ENCODE results near the gene TLX3.

The TLX3 gene

DNA sequence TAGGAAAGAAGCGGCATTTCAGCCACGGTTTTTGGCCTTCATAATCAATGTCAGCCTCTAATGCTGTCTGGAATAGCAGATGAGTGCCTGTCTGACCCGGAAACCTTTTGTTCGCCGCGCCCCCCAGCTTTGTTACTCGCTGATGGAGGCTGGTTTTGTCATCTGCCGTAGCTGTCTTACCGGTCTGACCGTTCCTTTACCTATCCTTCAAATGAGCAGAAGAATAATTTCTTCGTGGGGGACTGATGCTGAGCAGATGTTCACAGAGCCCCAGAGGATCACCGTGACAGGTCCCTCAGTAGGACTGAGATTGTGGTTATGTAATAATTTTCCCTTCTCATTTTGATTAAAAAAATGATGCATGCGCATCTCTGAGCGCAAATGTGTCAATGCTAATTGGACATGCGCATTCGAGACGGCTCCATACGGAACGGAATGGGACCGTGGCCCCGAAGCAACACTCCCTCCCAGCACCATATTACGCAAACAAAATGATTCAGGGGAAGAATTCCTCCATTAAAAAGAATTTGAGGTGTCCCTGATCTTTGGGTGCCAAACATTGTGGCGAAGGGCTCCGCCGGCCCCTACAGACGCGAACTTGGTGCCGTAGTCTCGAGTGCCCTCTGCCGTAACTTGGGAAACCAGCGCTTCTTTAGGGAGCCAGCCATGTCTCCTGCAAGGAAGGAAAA lies 27.6 kb downstream of the TLX3 start:
- ATAC-seq = no peak
- TF ChIP-seq SNAI2 (CRISPR knock-in tag; IDR thresholded peaks at IDR 0.05) (no peak), RARB (CRISPR knock-in tag; IDR thresholded peaks at IDR 0.05) (no peak)

GRCh38 chr5:171337210-171337569 lies 28.1 kb downstream of the TLX3 start:
- no peak for TF ChIP-seq PPARA (CRISPR knock-in tag; IDR thresholded peaks at IDR 0.05; ENCODE audit: borderline replicate concordance)
- no peak for TF ChIP-seq CSRNP3 (CRISPR knock-in tag; IDR thresholded peaks at IDR 0.05)
- TF ChIP-seq BACH2 (CRISPR knock-in tag; IDR thresholded peaks at IDR 0.05; ENCODE audit: borderline replicate concordance) = no peak
- no peak for TF ChIP-seq ZC3H10 (CRISPR knock-in tag; IDR thresholded peaks at IDR 0.05)
- no peak for TF ChIP-seq SNAI2 (CRISPR knock-in tag; IDR thresholded peaks at IDR 0.05)
- no peak for TF ChIP-seq CSDC2 (CRISPR knock-in tag; IDR thresholded peaks at IDR 0.05)
- no peak for TF ChIP-seq TCF4 (CRISPR knock-in tag; IDR thresholded peaks at IDR 0.05; ENCODE audit: borderline replicate concordance)
- TF ChIP-seq ZNF8 (CRISPR knock-in tag; IDR thresholded peaks at IDR 0.05) = no peak
- no peak for TF ChIP-seq TOX (CRISPR knock-in tag; IDR thresholded peaks at IDR 0.05; ENCODE audit: borderline replicate concordance)
- TF ChIP-seq, protein P1, sequence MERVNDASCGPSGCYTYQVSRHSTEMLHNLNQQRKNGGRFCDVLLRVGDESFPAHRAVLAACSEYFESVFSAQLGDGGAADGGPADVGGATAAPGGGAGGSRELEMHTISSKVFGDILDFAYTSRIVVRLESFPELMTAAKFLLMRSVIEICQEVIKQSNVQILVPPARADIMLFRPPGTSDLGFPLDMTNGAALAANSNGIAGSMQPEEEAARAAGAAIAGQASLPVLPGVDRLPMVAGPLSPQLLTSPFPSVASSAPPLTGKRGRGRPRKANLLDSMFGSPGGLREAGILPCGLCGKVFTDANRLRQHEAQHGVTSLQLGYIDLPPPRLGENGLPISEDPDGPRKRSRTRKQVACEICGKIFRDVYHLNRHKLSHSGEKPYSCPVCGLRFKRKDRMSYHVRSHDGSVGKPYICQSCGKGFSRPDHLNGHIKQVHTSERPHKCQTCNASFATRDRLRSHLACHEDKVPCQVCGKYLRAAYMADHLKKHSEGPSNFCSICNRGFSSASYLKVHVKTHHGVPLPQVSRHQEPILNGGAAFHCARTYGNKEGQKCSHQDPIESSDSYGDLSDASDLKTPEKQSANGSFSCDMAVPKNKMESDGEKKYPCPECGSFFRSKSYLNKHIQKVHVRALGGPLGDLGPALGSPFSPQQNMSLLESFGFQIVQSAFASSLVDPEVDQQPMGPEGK (CRISPR knock-in tag; IDR thresholded peaks at IDR 0.05; ENCODE audit: borderline replicate concordance) = no peak
- TF ChIP-seq RARB (CRISPR knock-in tag; IDR thresholded peaks at IDR 0.05) = no peak
- TF ChIP-seq GLIS3 (CRISPR knock-in tag; IDR thresholded peaks at IDR 0.05) = no peak
- TF ChIP-seq ZNF565 (CRISPR knock-in tag; conservative IDR thresholded peaks at IDR 0.05; ENCODE audit: low read depth) = no peak
- TF ChIP-seq ZNF70 (CRISPR knock-in tag; IDR thresholded peaks at IDR 0.05) = no peak
- TF ChIP-seq, protein P2, sequence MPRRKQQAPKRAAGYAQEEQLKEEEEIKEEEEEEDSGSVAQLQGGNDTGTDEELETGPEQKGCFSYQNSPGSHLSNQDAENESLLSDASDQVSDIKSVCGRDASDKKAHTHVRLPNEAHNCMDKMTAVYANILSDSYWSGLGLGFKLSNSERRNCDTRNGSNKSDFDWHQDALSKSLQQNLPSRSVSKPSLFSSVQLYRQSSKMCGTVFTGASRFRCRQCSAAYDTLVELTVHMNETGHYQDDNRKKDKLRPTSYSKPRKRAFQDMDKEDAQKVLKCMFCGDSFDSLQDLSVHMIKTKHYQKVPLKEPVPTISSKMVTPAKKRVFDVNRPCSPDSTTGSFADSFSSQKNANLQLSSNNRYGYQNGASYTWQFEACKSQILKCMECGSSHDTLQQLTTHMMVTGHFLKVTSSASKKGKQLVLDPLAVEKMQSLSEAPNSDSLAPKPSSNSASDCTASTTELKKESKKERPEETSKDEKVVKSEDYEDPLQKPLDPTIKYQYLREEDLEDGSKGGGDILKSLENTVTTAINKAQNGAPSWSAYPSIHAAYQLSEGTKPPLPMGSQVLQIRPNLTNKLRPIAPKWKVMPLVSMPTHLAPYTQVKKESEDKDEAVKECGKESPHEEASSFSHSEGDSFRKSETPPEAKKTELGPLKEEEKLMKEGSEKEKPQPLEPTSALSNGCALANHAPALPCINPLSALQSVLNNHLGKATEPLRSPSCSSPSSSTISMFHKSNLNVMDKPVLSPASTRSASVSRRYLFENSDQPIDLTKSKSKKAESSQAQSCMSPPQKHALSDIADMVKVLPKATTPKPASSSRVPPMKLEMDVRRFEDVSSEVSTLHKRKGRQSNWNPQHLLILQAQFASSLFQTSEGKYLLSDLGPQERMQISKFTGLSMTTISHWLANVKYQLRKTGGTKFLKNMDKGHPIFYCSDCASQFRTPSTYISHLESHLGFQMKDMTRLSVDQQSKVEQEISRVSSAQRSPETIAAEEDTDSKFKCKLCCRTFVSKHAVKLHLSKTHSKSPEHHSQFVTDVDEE (CRISPR knock-in tag; IDR thresholded peaks at IDR 0.05) = no peak
- TF ChIP-seq CREB5 (CRISPR knock-in tag; IDR thresholded peaks at IDR 0.05; ENCODE audit: low read depth) = no peak
- TF ChIP-seq ISL1 (CRISPR knock-in tag; IDR thresholded peaks at IDR 0.05) = no peak
- no peak for TF ChIP-seq POU6F1 (CRISPR knock-in tag; IDR thresholded peaks at IDR 0.05; ENCODE audit: borderline replicate concordance, low read depth)
- no peak for TF ChIP-seq ZFP30 (CRISPR knock-in tag; IDR thresholded peaks at IDR 0.05)
- no peak for TF ChIP-seq OSR1 (CRISPR knock-in tag; IDR thresholded peaks at IDR 0.05)
- ATAC-seq = no peak

GRCh38 chr5:171340042-171340441 lies 31.0 kb downstream of the TLX3 start:
- TF ChIP-seq ARNTL (CRISPR knock-in tag; IDR thresholded peaks at IDR 0.05; ENCODE audit: borderline replicate concordance, low read depth) (no peak), ESRRG (CRISPR knock-in tag; IDR thresholded peaks at IDR 0.05) (no peak), ISL1 (CRISPR knock-in tag; IDR thresholded peaks at IDR 0.05) (peak; percentile 93)
- ATAC-seq = no peak
